Brain microvascular endothelial cell (primary cell): Measurements from ENCODE around the gene C22orf39.

Experiments used
- DNase-seq: peaks from one replicate; pipeline ENCODE4 v3.0.0-alpha.2; 2020
- H3K27ac ChIP-seq: fragments of 250-450 bp; sonication (Bioruptor Pico); 2 replicates; pipeline ENCODE4 v1.5.1; 2020; ENCODE audit warnings: mild to moderate bottlenecking, moderate library complexity
- H3K27me3 ChIP-seq: fragments of 250-450 bp; sonication (Bioruptor Pico); replicated peaks from 2 replicates; pipeline ENCODE4 v1.5.1; 2020; ENCODE audit warnings: mild to moderate bottlenecking
- H3K36me3 ChIP-seq: fragments of 250-450 bp; sonication (Bioruptor Pico); replicated peaks from 2 replicates; pipeline ENCODE4 v1.5.1; 2020; ENCODE audit warnings: mild to moderate bottlenecking
- H3K4me3 ChIP-seq: 2 replicates; pipeline ENCODE4 v1.5.1; 2011; ENCODE audit warnings: low read depth, mild to moderate bottlenecking, control low read depth, low read length, moderate library complexity
- in situ Hi-C: cut with HindIII; loops from 2 replicates; pipeline ENCODE4 v1.10.0; 2017; ENCODE audit warnings: low sequenced_read_pairs, low pct_ligation_motif_present
- TF ChIP-seq, protein P1 (sequence below): IDR thresholded peaks from 2 replicates; pipeline ENCODE4 v1.5.1; 2011; ENCODE audit warnings: low read depth, mild to moderate bottlenecking, moderate library complexity, low read length, control low read depth, inconsistent platforms; ENCODE audit errors: missing control alignments

Gene C22orf39

DNA sequence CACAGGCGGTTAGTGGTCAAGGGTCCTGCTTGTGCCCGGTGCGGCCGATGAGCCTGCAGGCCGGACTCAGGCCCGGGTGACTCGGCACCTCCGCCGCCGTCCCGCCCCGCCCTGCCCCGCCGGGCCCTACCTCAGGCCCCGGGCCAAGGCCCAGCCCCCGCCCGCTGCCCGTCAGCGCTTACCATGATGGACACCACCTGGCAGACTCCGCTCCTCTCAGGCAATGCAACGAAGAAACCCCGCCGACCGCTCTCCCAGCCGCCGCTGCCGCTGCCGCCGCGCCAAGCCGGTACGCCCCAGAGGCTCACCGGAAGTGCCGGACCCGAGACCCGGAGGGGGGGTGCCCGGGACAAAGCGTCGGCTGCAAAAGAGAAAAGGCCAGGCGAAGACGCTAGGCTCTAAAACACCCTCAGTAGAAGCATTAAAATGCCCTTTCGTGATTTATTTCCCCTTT, 31.4 kb upstream of the C22orf39 start, which contains the start of gene UFD1:
Gene UFD1 (minus strand): TSS at position 293 of the 454 bp plus-strand sequence. CDS start 108 bp downstream, at position 185.
- TF ChIP-seq, protein P1, sequence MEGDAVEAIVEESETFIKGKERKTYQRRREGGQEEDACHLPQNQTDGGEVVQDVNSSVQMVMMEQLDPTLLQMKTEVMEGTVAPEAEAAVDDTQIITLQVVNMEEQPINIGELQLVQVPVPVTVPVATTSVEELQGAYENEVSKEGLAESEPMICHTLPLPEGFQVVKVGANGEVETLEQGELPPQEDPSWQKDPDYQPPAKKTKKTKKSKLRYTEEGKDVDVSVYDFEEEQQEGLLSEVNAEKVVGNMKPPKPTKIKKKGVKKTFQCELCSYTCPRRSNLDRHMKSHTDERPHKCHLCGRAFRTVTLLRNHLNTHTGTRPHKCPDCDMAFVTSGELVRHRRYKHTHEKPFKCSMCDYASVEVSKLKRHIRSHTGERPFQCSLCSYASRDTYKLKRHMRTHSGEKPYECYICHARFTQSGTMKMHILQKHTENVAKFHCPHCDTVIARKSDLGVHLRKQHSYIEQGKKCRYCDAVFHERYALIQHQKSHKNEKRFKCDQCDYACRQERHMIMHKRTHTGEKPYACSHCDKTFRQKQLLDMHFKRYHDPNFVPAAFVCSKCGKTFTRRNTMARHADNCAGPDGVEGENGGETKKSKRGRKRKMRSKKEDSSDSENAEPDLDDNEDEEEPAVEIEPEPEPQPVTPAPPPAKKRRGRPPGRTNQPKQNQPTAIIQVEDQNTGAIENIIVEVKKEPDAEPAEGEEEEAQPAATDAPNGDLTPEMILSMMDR, result no peak
- peak within 1 kb of the TSS; percentile 100 for H3K27ac ChIP-seq
- in situ Hi-C loops, result no loop called here
- peak within 1 kb of the TSS; percentile 98 for H3K4me3 ChIP-seq
- no peaks in the 10 kb centered on the region for H3K27me3 ChIP-seq
- DNase-seq, result peak; percentile 62
- H3K36me3 ChIP-seq, result peaks cover 17% of the 10 kb centered on the region

DNA sequence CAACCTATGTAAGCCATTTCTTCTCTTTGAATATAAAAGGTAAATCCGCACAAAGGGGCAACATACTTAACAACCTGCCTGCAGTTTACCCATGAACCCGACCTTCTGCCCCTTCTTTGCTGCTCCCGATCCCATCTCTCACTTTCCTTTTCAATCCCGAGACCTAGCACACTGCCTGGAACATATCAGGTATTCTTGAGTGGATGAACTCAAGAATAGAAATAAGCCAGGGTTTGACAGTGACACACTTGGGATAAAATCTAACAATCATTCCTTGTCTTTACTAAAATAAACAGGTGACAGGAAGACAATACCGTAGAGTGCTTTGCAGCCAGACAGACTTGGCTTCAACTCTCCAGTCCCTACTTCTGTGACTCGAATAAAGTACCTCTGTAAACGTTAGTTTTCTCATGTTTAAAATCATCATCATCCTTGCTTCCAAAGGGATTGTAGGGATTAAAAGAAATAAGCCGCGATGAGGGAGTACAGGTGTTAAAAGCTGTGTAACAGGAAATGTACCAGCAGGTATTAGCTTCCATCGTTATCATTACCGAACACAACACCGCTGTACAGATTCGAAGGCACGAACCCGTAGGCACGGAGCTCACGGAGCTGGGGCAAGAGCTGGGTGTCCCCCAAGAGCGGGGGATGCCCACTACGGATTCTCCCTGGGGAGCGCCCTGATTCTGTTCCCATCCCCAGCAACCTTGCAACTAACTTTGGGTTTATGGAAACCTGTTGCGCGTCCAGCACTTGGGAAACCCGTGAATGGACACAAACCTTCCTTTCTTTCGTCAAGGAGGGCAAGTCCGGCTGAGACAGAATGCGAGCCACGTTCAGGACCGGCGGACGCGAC, 30.8 kb upstream of the C22orf39 start:
- DNase-seq, result no peak
- H3K27ac ChIP-seq, result peak overlapping the region; percentile 100
- no peaks in the 10 kb centered on the region for H3K27me3 ChIP-seq
- H3K36me3 ChIP-seq, result peaks cover 24% of the 10 kb centered on the region
- in situ Hi-C loops, result no loop called here
- H3K4me3 ChIP-seq, result peak overlapping the region; percentile 98
- TF ChIP-seq, protein P1, result no peak

DNA sequence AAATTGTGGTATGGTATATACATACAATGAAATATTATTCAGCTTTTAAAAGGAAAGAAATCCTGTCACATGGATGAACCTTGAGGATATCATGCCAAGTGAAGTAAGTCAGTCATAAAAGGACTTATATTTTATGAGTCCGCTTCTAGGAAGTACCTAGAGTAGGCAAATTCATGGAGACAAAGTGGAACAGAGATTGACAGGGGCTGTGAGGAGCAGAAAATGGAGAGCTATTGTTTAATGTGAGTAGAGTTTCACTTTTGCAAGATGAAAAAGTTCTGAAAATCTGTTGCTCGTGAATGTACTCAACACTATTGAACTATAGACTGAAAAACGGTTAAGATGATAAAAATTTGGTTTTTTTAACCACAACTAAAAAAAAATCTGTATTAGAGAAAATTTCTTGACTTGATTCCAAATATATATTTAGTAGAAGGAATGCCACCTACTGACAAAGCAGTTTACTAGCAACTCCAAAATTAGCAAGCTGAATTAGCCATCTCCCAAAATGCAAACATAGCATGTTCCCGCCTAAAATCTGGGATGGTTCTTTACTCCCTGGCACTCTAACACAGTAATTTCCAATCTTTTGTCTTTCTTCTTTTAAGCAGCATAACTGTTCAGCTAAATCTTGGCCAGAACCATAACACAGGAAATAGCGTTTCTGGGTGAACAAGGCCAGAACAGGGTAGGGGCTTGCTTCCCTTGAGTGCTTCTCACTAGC, 30.0 kb upstream of the C22orf39 start:
- in situ Hi-C loops, result no loop called here
- Histone ChIP-seq H3K4me3 (peak overlapping the region; percentile 98), H3K27me3 (no peaks in the 10 kb centered on the region), H3K27ac (no peak overlapping the region), H3K36me3 (peaks cover 31% of the 10 kb centered on the region)
- DNase-seq, result no peak
- TF ChIP-seq, protein P1, result no peak

DNA sequence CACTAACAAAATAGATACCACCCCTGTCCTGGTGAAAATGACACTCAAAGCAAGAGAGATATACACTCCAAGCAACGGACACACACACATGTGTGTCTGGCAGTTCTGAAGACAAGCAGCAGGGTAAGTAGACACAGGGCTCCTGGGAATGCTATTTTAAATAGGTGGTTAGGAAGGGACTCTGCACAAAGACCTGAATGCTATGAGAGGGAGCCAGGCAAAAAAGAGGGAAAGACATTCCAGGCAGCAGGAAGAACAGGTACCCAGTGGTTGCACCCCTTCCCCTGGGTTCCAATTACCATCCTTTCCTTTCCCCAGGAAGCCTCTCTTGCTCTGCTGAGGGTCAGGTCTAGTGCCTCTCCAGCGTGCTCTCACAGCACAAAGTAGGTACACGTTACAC, 28.5 kb upstream of the C22orf39 start:
- H3K4me3 ChIP-seq, result no peak overlapping the region
- TF ChIP-seq, protein P1, result no peak
- H3K27ac ChIP-seq, result no peak overlapping the region
- peaks cover 43% of the 10 kb centered on the region for H3K36me3 ChIP-seq
- no peak for DNase-seq
- in situ Hi-C loops, result no loop called here
- no peaks in the 10 kb centered on the region for H3K27me3 ChIP-seq

DNA sequence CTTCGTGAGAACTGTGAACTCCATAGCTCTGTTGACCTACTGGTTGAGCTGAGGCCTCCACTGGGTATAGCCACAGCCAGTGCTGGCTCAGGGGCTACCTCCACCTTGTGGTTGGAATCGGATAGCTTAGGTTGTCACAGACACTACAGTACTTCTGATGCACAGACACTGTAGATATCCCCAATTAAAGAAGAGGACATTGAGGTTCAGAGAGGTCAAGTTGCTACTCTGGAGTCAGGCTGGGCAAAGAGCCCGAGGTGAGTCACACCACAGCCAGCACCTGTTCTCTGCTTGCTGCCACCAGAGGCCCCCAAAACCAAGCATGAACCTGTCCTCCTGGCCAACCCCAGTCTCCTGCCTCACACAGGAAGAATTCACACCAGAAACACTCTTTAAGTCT, 26.1 kb upstream of the C22orf39 start:
- in situ Hi-C loops, result no loop called here
- TF ChIP-seq, protein P1, result peak; percentile 22
- no peak for DNase-seq
- H3K36me3 ChIP-seq, result peaks cover 67% of the 10 kb centered on the region
- H3K27ac ChIP-seq, result no peak overlapping the region
- H3K4me3 ChIP-seq, result no peak overlapping the region
- no peaks in the 10 kb centered on the region for H3K27me3 ChIP-seq
